Hepatocyte (in vitro differentiated cells): ENCODE data around the gene DUOXA1. TPM values are rescaled to one million over a fixed set of nuclear protein-coding genes. Genes with fewer than 3 reads are reported as not detected.

Source experiments
- DNase-seq: peaks from one replicate; pipeline ENCODE4 v3.0.0-alpha.2; 2016; ENCODE audit warnings: low spot score
- H2AFZ ChIP-seq: fragments of 200-600 bp; sonication (generic); 2 replicates; pipeline ENCODE4 v1.6.0; 2016; ENCODE audit warnings: antibody characterized with exemption, mild to moderate bottlenecking
- H3K27ac ChIP-seq: fragments of 200-600 bp; sonication (generic); 2 replicates; pipeline ENCODE4 v1.5.1; 2016; ENCODE audit warnings: mild to moderate bottlenecking
- H3K27me3 ChIP-seq: fragments of 200-600 bp; sonication (generic); 2 replicates; pipeline ENCODE4 v1.6.1; 2016
- H3K36me3 ChIP-seq: fragments of 200-600 bp; sonication (generic); replicated peaks from 2 replicates; pipeline ENCODE4 v1.5.1; 2016; ENCODE audit warnings: low read depth; ENCODE audit not compliant: insufficient read depth
- H3K4me1 ChIP-seq: fragments of 200-600 bp; sonication (generic); 2 replicates; pipeline ENCODE4 v1.5.1; 2016; ENCODE audit warnings: mild to moderate bottlenecking, moderate library complexity; ENCODE audit not compliant: insufficient read depth
- H3K4me2 ChIP-seq: fragments of 200-600 bp; sonication (generic); 2 replicates; pipeline ENCODE4 v1.6.0; 2016
- H3K4me3 ChIP-seq: fragments of 200-600 bp; sonication (generic); 2 replicates; pipeline ENCODE4 v1.5.1; 2016; ENCODE audit warnings: mild to moderate bottlenecking
- H3K79me2 ChIP-seq: fragments of 200-600 bp; sonication (generic); 2 replicates; pipeline ENCODE4 v1.6.0; 2017; ENCODE audit warnings: mild to moderate bottlenecking
- H3K9me2 ChIP-seq: fragments of 200-600 bp; sonication (generic); replicated peaks from 2 replicates; pipeline ENCODE4 v1.6.0; 2017; ENCODE audit warnings: mild to moderate bottlenecking; ENCODE audit not compliant: insufficient read depth
- H3K9me3 ChIP-seq: fragments of 200-600 bp; sonication (generic); 2 replicates; pipeline ENCODE4 v1.5.1; 2016; ENCODE audit warnings: low read depth, mild to moderate bottlenecking
- H4K20me1 ChIP-seq: fragments of 200-600 bp; sonication (generic); 2 replicates; pipeline ENCODE4 v1.6.0; 2016; ENCODE audit warnings: mild to moderate bottlenecking; ENCODE audit not compliant: insufficient read depth, poor library complexity, severe bottlenecking
- CTCF ChIP-seq: fragments of 200-600 bp; sonication (generic); IDR thresholded peaks from 2 replicates; pipeline ENCODE4 v1.5.1; 2016; ENCODE audit warnings: antibody characterized with exemption, mild to moderate bottlenecking; ENCODE audit not compliant: poor library complexity
- EZH2 ChIP-seq: fragments of 200-600 bp; sonication (generic); IDR thresholded peaks from 2 replicates; pipeline ENCODE4 v1.6.1; 2016; ENCODE audit warnings: antibody characterized with exemption, mild to moderate bottlenecking, borderline replicate concordance
- EZH2phosphoT487 ChIP-seq: fragments of 200-600 bp; sonication (generic); IDR thresholded peaks from one replicate; pipeline ENCODE4 v1.6.1; 2018; ENCODE audit warnings: antibody characterized with exemption, mild to moderate bottlenecking, low read depth, moderate library complexity; ENCODE audit not compliant: unreplicated experiment, severe bottlenecking
- WGBS: methylation state at CpG from one replicate; pipeline ENCODE4 v1.1.6; 2016; ENCODE audit warnings: low lambda C conversion rate; ENCODE audit errors: missing lambda C conversion rate; 5-methylcytosine and 5-hydroxymethylcytosine counted together
- polyA plus RNA-seq: library from polyadenylated mRNA; unstranded; fragments of >200 nt; fragmentation: Nextera tagmentation; extraction: Ambion mirVana; gene quantifications from 2 replicates; pipeline ENCODE4 v1.2.1, GENCODE V29; 2016
- total RNA-seq: library from RNA; depleted of rRNA; stranded (reverse); fragments of >200 nt; gene quantifications from 2 replicates; pipeline ENCODE4 v1.2.3, GENCODE V29; 2014

DUOXA1 gene
- total and polyA plus RNA-seq, 2 experiments from 2014 or later: 10.9 to 15.2 TPM

DNA sequence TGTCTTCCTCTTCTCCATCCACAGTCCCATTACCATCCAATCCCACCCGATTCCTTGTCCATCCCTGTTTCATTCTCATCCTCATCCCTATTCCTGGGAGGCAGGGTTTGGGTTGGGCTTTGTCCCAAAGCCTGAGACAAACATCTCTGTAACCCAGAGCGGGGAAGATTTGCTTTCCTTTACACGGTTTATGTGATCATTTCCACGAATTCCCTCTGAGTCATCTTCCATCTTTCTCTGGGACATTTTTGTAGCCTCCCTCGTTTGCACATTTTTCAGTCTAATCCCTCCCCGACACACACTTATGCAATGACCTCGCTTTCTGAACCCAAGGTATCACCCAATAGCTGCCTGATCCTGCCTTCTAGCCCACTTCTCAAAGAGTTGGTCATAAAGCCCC, 38.5 kb downstream of the DUOXA1 start:
- Histone ChIP-seq H3K4me1 (peaks cover 19% of the 10 kb centered on the region), H3K9me3 (no peaks in the 10 kb centered on the region), H3K79me2 (no peaks in the 10 kb centered on the region), H3K4me3 (no peak overlapping the region), H3K4me2 (no peak overlapping the region), H4K20me1 (no peaks in the 10 kb centered on the region), H3K27me3 (no peaks in the 10 kb centered on the region), H3K27ac (peak overlapping the region; percentile 92), H2AFZ (no peak overlapping the region), H3K9me2 (no peaks in the 10 kb centered on the region), H3K36me3 (no peaks in the 10 kb centered on the region)
- WGBS: 30% methylated on average over 7 of the region's 7 CpGs
- TF ChIP-seq EZH2 (no peak), CTCF (no peak), EZH2phosphoT487 (no peak)
- DNase-seq: peak; percentile 51

DNA sequence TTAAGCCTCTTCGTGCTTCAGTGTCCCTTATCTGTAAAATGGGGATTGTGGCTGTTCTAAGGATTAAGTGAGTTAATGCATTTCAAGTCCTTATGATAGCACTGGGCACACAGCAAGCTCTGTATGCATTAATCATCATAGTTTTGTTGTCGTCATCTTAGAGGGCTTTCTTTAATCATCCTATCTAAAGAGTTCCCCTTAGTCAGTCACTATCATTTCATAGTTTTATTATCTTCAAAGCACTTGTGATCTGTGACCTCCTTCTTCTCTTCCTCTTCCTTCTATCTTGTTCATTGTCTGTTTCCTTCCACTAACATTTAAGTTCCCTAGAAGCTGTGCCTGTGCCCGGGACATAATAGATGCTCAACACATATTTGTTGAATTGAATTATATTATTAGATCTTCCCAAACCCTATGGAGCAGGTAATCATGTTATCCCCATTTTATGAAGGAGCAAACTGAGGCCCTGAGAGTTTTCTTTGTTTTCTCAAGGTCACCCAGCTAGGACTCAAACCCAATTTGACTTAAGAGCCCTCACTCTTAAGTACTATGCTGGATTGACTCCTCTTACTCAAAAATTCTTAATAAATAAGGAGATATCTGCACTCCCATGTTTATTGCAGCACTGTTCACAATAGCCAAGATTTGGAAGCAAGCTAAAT, 39.8 kb downstream of the DUOXA1 start:
- H3K27ac ChIP-seq: peak overlapping the region; percentile 92
- H3K4me3 ChIP-seq: no peak overlapping the region
- 31% methylated on average over 3 of the region's 3 CpGs for WGBS
- H3K36me3 ChIP-seq: no peaks in the 10 kb centered on the region
- H3K9me2 ChIP-seq: no peaks in the 10 kb centered on the region
- H3K4me2 ChIP-seq: no peak overlapping the region
- peaks cover 19% of the 10 kb centered on the region for H3K4me1 ChIP-seq
- no peaks in the 10 kb centered on the region for H4K20me1 ChIP-seq
- no peaks in the 10 kb centered on the region for H3K27me3 ChIP-seq
- no peaks in the 10 kb centered on the region for H3K79me2 ChIP-seq
- no peak overlapping the region for H2AFZ ChIP-seq
- peak; percentile 40 for DNase-seq
- no peaks in the 10 kb centered on the region for H3K9me3 ChIP-seq
- no peak for TF ChIP-seq CTCF
- TF ChIP-seq EZH2phosphoT487: no peak
- no peak for TF ChIP-seq EZH2

GRCh38 chr15:45088801-45089711, 40.6 kb downstream of the DUOXA1 start:
- peak; percentile 66 for DNase-seq
- no peaks in the 10 kb centered on the region for H3K9me3 ChIP-seq
- no peaks in the 10 kb centered on the region for H3K27me3 ChIP-seq
- WGBS: 53% methylated on average over 10 of the region's 10 CpGs
- H3K4me1 ChIP-seq: peaks cover 19% of the 10 kb centered on the region
- no peak overlapping the region for H2AFZ ChIP-seq
- no peaks in the 10 kb centered on the region for H3K79me2 ChIP-seq
- TF ChIP-seq EZH2phosphoT487 (no peak), CTCF (no peak), EZH2 (no peak)
- peak overlapping the region; percentile 6 for H3K4me2 ChIP-seq
- no peaks in the 10 kb centered on the region for H4K20me1 ChIP-seq
- H3K9me2 ChIP-seq: no peaks in the 10 kb centered on the region
- no peak overlapping the region for H3K4me3 ChIP-seq
- peak overlapping the region; percentile 92 for H3K27ac ChIP-seq
- H3K36me3 ChIP-seq: no peaks in the 10 kb centered on the region
